Superior temporal gyrus (tissue), 1 donor: ENCODE results near the gene G3BP1.
A peak's percentile ranks its signal among the peaks of the same experiment; 100 is the strongest.
"Not testable (repeated sequence)": the region's sequence is repeated elsewhere in the genome, so short reads cannot be mapped to it uniquely, and the experiment has no call there.

Experiments used
- DNase-seq: peaks from one replicate; pipeline ENCODE4 v3.0.0-alpha.2; 2016; ENCODE audit errors: extremely low spot score

G3BP1 gene

DNA sequence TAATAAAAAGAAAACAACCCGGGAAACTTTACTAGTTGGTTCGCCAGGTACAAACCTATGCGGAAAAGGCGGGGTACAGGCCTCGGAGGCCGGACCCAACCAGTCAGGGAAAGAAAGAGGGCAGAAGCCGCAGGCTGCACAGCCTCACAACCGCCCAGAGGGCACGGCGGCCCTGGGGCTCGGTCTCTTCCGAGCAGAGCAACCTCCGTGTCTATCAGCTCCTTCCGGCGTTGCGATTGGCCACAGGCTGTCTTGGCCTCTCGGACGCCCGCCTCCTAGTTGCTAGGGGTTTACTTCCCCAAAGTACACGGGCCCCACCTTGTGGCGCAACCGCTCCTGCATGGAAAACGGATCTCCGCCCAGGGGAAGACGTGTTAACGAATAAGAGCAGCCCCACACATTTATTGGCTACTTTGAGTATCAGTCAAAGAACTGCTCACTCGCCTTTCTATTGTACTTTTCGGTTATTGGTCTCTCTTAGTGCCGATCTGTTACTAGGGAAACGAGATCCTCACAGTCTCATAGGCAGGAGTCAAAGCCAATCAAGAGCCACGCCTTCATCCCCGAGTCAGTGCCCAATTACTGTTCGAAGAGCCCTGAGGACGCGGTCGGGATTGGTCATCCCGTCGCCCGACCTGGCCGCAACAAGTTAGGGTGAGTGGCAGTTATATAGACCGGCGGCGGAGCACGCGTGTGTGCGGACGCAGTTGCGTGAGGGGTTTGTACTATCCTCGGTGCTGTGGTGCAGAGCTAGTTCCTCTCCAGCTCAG is at the start of gene G3BP1:
Gene G3BP1, plus strand, starts transcription at position 696 of the 770 bp plus-strand sequence. CDS start 14,667 bp downstream, outside the sequence.
- DNase-seq, result peak; percentile 100

DNA sequence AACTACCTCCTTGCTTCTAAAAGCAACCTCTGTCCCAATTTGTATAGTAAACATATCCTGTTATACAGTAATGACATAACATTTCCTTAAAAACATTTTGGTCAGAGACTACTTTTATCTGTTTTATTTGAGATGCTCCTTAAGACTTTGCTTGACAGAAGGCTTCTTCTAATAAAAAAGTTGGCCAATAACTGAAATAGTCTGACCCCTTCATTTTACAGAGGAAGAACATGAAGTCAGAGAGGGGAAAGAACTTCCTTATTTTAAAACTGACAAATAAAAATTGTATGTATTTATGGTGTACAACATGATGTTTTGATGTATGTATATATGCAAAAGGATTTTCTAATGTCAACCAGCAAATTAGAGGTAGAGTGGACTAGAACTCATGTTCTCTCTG is 49.2 kb upstream of the G3BP1 start:
- no peak for DNase-seq

DNA sequence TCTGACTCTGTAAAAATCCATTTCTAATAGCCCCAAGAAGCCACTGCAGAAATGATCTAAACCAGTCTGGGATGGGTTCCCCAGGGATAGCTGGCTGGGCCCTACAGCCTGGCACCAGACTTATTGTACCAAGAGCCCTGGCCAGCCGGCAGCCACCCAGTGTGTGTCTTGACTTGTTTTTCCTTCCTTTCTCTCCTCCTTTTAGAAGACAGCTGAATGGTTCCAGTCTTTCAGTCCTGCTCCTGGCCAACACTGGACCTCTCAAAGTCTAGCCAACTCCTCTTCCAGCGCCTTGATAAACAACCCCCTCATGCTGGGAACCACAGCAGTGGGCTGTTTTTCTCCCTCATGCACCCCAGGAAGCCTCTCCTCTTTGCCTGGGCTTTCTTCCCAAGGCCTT is 47.4 kb upstream of the G3BP1 start:
- DNase-seq, result no peak

DNA sequence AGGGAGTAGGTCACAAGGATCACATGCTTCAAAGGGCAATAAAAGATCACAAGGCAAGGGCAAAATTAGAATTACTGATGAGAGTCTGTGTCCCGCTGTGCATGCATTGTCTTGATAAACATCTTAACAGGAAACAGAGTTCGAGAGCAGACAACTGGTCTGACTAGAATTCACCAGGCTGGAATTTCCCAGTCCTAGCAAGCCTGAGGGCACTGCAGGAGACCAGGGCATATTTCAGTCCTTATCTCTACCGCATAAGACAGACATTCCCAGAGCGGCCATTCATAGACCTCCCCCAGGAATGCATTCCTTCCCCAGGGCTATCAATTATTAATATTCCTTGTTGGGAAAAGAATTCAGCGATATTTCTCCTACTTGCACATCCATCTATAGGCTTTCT is 42.2 kb upstream of the G3BP1 start:
- not testable (repeated sequence) for DNase-seq

DNA sequence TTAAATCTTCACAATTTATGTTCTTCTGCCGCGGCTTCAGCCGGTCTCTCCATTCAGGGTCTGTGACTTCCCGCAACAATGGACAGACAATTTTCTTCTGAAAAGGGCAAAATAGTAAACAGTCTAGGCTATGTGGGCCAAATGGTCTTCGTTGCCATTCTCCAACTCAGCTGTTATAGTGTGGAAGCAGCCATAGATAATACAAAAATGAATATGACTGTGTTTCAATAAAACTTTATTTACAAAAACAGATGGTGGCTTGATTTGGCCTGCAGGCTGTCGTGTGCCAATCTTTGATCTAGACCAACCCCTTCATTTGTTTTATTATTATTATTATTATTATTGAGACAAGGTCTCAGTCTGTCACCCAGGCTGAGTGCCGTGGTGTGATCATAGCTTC is 41.4 kb upstream of the G3BP1 start:
- no peak for DNase-seq

DNA sequence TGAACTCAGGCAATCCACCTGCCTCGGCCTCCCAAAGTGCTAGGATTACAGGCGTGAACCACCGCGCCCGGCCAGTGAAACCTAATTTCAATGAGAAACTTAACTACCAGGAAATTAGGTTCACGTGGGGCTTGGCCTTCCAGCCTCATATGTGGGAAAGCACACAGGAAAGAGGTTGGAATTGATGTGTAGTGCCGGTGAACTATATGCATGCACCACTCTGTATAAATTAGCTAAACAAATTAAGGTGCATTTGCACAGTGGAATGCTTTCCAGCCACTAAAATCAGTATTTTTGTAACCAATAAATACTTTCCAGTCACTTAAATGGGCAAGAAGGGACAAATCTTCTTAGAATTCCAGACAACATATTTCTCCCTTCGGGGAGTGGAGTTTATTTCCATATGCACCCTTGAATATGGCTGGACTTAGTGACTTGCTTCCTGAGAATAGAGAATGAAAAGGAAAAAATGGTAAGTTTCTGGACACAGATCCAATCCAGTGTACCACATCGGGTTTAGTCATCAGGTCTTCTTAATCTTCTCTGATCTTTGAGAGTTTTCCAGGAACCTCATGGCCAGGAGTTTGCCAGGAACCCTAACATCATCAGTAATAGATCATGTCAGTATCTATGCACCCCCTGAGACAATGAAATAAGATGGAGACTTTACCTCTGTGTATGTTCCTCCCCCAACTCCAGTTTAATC is 38.2 kb upstream of the G3BP1 start:
- DNase-seq, result no peak

DNA sequence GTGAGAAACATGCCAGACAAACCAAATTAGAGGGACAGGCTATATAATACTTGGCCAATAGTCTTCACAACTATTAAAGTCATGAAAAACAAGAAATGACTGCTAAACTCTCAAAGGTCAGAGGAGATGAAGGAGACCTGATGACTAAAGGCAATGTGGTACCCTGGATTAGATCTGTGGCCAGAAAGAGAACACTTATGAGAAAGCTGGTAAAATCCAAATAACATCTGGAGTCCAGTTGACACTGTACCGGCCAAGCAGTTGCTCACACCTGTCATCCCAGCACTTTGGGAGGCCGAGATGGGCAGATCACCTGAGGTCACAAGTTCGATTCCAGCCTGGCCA is 37.7 kb upstream of the G3BP1 start:
- no peak for DNase-seq

DNA sequence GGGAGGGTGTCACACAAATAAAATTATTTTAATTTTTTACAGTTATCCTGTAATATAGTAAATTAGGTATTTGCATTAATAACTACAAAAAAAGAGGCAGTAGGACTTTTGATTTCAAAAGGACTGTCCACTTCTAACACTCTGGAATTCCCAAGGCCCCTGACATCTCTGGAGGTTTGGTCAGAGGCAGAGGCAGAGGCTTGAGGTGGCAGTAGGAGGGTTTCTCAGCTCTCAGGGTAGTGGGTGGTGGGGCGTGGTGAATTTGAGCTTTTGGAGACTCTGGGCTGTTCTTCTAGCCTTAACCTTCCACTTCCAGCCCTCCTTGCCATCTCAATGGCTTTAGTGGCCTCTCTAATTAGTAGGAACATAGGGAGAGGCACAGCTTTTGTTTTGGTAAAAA is 36.1 kb upstream of the G3BP1 start:
- no peak for DNase-seq

DNA sequence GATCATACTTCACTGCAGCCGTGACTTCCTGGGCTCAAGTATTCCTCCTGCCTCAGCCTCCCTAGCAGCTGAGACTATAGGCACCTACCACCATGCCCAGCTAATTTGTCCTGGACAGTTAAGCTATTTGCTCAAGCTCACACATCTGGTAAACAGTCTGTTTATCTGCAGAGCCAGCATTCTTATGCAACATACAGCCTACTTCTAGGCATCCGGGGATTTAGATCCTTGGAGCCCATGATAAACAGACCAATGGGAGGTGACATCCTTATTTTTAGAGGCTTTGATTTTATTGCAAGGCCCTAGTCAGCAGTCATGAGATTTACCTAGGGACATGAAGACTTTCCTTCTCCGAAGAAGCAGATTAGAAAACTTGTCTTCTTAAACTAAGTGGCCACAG is 34.3 kb upstream of the G3BP1 start:
- DNase-seq, result no peak

DNA sequence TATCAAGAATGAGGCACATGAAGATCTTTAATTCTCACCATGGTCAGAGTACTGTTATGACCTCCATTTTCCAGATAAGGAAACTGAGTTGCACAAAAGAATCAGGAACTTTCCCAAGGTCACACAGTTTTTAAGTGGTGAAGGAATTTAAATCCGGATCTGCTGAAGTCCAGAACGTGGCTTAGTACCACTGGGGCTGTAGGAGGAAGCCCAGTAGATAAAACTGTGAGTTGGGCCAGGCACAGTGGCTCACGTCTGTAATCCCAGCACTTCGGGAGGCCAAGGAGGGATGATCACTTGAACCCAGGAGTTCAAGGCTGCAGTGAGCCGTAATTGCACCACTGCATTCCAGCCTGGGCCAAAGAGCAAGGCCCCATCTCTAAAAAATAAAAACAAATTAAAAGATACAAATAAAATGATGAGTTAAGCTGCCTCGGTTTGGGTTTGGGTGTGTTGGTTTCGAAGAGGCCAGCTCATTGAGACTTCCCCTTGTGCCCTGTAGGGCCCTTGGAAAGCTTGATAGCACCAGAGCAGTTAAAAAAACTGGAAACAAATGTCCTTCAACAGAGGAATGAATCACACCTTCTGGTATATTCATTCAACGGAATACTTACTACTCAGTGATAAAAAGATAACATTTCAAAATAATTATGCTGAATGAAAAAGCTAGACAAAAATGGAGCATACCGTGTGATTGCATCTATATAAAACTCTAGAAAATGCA is 33.5 kb upstream of the G3BP1 start:
- no peak for DNase-seq

DNA sequence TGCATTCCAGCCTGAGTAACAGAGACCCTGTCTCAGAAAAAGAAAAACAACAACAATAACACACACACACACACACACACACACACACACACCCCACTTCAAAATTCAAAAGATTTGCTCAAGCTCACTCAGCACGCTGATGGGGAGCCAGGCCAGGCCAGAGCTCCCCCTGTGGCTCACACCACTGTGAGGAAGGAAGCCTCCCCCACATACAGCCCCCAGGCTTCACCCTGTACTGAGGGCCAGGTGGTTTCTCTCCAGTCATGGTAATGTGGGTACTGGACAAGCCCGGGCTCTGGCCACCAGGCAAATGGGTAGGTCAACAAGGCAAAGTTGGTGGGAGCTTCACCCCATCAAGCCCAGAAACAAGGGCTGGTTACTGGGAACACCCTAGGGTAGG is 32.4 kb upstream of the G3BP1 start:
- no peak for DNase-seq

DNA sequence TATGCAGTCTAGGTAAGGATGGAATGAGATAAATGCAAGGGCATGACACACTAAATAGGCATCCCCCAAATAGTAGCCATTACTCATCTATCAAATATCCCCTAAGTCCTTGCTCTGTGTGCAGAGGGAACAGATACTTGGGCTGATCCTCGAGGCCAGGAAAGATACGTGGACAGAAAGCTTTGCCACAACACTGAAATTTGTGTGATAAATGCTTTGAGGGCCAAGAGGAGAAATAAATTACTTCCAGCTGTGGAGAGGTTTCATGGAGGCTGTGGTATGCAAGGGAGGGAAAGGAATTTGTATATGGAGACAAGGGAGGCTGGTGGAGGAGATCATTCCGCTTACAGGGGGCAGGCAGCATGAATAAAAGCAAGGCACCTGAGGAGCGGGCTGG is 31.8 kb upstream of the G3BP1 start:
- DNase-seq, result no peak

DNA sequence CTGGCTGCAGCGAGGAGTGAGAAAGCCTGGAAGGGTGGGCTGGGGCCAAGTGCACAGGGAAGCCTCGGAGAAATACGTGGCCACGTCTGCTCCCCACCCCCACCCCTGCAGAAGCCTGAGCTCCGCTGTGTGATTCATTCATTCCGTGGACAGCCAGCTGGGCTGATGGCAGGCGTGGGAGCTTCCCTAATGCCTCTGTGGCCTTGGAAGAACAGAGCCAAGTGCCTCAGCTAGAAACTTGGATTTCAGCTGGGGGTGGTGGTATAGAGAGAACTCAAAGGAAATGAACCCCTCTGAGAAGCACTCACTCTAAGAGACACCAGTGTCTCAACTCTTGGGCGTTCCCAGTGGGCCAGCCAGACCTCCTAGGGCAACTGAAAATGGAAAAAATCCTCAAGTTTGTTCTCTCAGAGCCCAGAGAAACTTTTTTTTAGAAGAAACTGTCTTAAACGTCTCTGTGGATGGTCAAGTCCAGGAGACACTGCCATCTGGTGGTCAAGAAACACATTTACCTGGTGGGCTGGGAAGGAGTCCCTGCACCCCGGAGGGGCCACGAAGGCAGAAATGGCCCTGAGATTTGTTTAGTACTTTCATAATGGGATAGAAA is 31.3 kb upstream of the G3BP1 start:
- peak; percentile 85 for DNase-seq

DNA sequence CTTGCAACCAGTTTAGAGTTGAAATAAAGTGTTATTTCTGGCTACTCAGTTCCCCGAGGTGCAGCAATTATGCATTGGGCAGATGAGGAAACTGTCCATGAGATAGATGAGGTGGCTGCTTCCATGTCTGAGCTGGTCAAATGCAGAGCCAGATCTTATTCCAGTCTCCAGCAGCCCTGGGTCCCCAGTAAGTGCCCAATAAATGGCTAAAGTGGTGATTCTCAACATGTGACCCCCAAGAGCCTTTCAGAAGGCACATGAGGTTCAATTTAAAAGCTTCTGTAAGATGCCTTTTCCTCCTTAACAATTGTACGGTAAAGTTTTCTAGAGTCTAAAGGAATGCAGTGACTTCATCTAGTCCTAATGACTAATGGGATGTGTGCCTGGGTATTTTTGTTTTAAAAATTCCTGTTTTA is 30.8 kb upstream of the G3BP1 start:
- DNase-seq, result no peak

DNA sequence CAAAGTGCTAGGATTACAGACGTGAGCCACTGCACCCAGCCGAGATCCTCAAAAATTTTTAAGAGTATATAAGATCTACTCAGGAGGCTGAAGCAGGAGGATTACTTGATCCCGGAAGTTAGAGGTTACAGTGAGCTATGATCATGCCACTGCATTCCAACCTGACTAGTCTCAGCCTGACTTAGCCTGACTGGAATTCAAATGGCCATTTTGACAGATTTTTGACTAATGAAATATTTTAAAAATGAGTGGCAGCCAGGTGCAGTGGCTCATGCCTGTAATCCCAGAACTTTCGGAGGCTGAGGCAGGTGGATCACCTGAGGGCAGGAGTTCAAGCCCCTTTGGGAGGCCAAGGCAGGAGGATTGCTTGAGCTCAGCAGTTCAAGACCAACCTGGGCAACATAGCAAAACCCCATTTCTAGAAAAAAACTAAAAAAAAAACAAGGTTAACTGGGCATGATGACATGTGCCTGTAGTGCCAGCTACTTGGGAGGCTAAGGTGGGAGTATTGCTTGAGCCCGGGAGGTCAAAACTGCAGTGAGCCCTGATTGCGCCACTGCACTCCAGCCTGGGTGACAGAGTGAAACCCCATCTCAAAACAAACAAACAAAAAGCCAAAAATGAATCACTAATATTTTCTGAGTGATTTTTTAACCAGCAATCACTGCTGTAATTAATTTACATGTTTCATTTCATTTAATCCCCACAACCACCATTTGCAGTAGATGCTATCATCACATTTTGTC is 29.9 kb upstream of the G3BP1 start:
- no peak for DNase-seq

DNA sequence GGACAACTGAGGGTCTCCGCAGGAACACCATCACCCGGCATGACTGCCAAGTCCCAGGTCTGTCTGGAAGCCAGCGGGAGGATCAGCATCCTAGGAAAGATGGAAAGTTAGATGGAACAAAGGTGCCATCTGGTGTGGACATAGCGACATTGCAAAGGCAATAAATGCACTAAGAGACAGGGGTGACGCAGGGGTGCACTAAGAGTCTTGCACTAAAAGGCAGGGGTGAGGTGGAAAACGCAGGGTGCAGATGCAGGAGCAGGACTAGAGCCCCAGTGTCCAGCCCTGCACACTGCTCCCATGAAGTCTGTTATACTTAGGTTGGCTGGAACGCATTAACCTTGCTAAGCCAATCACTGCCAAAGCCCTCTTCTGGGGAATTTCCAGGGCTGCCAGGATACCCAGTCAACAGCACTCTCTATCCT is 28.9 kb upstream of the G3BP1 start:
- DNase-seq, result peak; percentile 86

DNA sequence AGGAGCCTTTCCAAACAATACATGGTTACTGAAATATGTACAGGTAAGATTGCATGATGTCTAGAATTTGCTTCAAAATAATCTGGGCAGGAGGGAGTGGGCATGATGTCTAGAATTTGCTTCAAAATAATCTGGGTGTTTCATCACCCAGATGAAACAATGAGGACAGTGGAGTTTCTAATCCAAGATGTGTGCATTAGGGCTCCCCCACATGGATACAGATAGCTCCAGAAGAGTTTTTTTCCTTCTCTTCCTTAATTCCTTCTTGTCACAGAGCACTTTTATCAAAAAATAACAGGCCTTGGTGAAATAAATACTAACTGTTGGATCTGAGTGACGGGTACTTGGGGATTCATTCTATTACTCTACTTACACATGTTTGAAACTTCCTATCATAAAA is 28.2 kb upstream of the G3BP1 start:
- DNase-seq, result peak; percentile 56

DNA sequence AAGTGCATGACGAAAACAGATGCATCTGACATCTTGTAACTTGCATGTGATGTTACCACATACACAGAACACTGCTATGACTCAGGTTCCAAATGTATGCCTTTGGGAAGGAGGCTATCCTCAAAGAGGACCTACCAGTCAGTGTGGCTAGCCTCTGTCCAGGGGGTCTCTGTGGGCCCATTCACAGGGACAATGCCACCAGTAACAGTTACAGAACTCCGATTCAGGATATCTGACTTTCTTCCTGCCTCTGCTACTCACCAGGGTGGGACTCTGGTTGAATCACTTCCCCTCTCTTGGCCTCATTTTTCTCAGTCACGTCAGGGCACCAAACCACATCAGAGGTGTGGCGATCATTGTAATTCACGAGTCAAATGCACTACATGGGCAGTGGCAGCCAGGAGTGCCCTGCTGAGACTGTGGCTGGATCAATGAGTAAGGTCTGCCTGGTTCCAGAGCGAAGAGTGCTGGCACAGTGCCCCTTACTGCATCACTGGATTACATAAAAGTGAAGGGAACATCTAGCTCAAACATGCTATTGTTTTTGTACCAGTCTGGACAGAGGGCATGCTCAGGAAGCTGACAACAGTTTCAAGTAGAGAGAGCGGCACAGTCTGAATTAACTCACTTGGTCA is 26.6 kb upstream of the G3BP1 start:
- DNase-seq, result peak; percentile 96

DNA sequence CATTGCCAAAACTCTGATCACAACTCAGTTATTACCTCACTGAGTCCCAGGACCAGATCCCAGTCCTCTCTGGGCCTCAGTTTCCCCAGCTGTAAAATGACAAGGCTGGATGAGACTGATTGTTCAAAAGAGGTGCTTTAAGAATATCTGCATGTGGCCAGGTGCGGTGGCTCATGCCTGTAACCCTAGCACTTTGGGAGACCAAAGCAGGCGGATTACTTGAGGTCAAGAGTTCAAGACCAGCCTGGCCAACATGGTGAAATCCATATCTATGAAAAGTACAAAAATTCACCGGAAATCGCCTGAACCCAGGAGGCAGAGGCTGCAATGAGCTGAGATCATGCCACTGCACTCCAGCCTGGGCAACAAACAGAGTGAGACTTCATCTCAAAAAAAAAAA is 21.6 kb upstream of the G3BP1 start:
- no peak for DNase-seq

DNA sequence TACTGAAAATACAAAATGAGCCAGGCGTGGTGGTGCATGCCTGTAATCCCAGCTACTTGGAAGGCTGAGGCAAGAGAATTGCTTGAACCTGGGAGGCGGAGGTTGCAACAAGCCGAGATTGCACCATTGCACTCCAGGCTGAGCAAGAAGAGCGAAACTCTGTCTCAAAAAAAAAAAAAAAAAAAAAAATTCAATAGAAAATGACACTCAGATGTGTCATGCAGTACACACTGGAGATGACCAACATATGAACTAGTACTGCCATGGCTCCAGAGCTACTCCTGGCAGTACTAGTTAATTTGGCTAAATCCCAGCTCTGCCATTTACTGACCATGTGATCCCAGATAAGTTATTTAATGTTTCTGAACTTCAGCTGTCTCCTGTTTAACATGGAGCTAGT is 20.7 kb upstream of the G3BP1 start:
- DNase-seq, result no peak

DNA sequence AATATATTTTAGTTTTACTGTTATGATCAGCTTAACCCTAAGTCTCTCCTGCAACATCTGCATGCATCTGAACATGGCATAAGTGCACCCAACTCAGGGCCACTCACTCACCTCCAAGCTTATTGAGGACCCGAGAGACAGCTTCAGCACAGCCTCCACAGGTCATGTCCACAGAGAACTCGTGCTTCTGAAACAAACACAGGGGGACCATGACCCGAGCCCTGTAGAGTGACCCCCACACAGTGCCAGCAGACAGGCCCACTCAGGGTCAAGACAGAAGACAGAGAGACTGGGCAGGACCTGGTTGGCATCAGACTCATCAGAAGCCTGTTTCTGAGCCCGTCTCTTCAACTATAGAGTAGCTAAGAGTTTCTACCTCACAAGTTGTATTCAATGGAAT is 20.2 kb upstream of the G3BP1 start:
- no peak for DNase-seq
